Right ventricle myocardium superior (tissue), 1 donor: Measurements from ENCODE around the gene RANBP3. TPM values are rescaled to one million over a fixed set of nuclear protein-coding genes. Genes with fewer than 3 reads are reported as not detected.
"Not testable (repeated sequence)": the region's sequence is repeated elsewhere in the genome, so short reads cannot be mapped to it uniquely, and the experiment has no call there.

Experiments
- ATAC-seq: fragments of 200-7000 bp; cut with Tn5 transposase; one replicate; pipeline ENCODE4 v1.9.1; 2020; ENCODE audit warnings: mild to moderate bottlenecking; ENCODE audit not compliant: poor library complexity
- DNase-seq: peaks from one replicate; pipeline ENCODE4 v3.0.0-alpha.2; 2020
- intact Hi-C: fragments of 100-400 bp; cut with DNase I; formaldehyde crosslinking; loops from one replicate; pipeline ENCODE4 v1.11.2; 2022
- long read RNA-seq: library from polyadenylated mRNA; unstranded; transcript quantifications from one replicate; pipeline ENCODE4 v2.0.0, GENCODE V29; 2021
- total RNA-seq: library from RNA; stranded (reverse); fragmentation: NEBNext Ultra II Directional; extraction: Animal tissue kit (Norgen Biotek cat#: 25700); gene quantifications from one replicate; pipeline ENCODE4 v1.2.1, GENCODE V29; 2021
- donor health status: DM: no; HTN: yes; CAD: no; lungs with severe emphysema.

The RANBP3 gene, protein sequence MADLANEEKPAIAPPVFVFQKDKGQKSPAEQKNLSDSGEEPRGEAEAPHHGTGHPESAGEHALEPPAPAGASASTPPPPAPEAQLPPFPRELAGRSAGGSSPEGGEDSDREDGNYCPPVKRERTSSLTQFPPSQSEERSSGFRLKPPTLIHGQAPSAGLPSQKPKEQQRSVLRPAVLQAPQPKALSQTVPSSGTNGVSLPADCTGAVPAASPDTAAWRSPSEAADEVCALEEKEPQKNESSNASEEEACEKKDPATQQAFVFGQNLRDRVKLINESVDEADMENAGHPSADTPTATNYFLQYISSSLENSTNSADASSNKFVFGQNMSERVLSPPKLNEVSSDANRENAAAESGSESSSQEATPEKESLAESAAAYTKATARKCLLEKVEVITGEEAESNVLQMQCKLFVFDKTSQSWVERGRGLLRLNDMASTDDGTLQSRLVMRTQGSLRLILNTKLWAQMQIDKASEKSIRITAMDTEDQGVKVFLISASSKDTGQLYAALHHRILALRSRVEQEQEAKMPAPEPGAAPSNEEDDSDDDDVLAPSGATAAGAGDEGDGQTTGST
- 57.4 TPM for total RNA-seq
- long read RNA-seq, transcript RANBP3-201 (16 exons, 1,762 nt), result major isoform, 28 of 90 reads
- long read RNA-seq, transcript RANBP3-220 (16 exons, 1,783 nt), result minor isoform, 15 of 90 reads
- long read RNA-seq, partial matches to known transcripts, result 27 of 90 reads
- long read RNA-seq, other reads (novel, unspliced or antisense), result 12 of 90 reads

DNA sequence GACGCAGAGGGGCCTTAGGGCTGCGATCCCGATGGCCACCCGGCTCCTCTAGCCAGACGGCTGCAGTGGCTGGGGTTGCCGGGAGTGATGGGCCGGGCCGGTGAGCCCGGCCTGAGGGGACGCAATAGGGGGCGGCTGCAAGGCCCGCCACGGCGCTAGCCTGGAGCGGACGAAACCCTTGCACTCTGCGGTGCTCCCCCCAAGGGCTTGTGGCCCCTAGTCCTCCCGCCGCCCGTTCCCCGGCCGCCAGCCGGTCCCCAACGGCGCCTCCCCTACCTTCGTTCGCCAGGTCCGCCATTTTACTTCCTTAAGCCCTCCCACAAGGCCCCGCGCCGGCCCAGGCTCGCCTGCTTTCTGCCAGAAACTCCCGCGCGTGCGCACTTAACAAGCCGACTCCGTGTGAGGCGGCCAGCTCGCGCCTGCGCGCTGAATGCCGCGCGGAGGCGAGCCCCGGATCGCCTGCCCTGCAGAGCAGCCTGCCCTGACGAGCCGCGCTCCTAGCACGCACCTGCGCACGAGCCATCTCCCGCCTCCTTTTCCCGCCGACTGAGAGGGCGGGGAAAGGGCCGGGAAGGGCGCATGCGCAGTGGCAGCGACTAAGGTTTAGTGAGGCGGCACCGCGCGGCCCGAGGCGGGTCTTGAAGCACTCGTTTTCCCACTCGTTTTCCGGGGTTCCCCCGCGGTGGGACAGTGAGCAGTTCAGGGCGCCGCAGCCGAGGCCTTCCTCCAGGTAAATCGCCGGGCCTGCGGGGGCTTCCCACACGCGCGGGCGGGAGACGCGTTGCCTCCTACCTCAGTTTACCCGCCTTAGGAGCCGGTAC is at the start of gene RANBP3:
RANBP3 (minus strand) TSS at position 356 of the 821 bp plus-strand sequence; CDS start at position 298, 58 bp downstream.
- intact Hi-C loops, result no loop called here
- DNase-seq, result peak; percentile 100
- ATAC-seq, result peak; percentile 98

DNA sequence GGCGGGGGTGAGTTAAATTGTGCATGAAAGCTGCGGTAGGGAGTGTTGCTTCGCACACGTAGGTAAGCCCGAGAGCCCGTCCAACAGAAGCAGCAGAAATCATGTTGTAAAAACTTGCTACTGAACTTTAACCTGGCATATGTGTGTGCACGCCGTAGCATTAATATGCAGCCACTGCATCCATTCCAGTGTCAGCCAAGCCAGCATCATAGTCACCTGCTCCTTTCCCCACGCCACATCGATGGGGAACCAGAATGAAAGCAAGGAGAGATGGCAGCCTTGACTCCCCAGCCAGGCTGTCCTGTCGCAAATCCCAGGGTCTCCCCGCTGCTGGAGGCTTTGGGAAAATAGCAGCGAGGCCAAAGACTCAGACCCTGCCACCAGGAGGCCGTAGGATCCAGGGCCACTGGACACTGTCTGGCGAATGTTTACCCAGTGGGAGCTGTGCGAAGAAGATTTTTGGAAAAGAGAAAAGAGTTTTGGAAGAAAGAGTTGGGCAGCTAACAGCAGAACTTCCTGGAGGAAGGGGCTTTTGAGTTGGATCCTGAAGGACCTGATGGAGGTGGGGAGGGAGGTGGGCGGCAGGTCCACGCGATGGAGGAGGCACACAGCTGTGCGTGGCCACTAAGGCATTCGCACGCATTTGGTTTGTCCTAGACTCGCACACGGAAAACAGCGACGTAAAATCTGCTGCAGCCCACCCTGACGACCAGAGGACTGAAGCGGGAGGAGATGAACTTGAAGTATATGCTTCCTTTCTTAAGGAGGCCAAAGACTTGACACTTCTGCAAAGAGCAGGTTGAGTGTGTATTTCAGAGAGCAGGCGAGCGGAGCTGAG is 48.7 kb upstream of the RANBP3 start:
- ATAC-seq (no peak), DNase-seq (no peak)
- intact Hi-C loops, result loop anchor here (10.0 kb wide), 1 partner anchor 252 kb away; no protein-coding TSS in a partner anchor

DNA sequence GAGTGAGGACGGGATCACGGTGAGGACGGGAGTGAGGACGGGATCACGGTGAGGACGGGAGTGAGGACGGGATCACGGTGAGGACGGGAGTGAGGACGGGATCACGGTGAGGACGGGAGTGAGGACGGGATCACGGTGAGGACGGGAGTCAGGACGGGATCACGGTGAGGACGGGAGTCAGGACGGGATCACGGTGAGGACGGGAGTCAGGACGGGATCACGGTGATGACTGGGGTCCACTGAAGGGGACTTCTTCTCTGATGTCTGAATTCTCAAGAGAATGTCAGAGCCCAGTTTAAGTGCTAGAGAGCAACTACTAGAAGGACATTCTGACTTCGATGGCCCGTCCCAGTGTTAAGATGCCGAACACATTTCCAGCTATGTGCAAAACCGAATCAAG is 46.8 kb upstream of the RANBP3 start:
- not testable (repeated sequence) for ATAC-seq, DNase-seq
- intact Hi-C loops, result loop anchor here (10.0 kb wide), 1 partner anchor 250 kb away; no protein-coding TSS in a partner anchor

DNA sequence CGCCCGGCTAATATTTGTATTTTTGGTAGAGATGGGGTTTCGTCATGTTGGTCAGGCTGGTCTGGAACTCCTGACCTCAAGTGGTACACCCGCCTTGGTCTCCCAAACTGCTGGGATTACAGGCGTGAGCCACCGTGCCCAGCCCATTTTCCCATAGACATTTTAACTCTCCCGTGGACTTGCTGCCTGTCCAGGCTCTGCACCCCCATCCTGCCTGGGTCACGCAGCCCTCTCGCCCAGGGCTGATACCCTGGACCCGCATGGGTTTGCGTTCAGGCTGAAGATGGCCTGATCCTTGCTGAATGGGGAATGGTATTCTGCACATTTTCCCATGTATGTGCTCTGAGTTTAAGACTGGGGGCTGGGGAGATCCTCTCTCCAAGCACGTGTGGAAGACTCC is 46.0 kb upstream of the RANBP3 start:
- DNase-seq (no peak), ATAC-seq (no peak)
- intact Hi-C loops, result loop anchor here (2.0 to 10.0 kb wide), 2 partner anchors 37 to 249 kb away; no protein-coding TSS in a partner anchor

DNA sequence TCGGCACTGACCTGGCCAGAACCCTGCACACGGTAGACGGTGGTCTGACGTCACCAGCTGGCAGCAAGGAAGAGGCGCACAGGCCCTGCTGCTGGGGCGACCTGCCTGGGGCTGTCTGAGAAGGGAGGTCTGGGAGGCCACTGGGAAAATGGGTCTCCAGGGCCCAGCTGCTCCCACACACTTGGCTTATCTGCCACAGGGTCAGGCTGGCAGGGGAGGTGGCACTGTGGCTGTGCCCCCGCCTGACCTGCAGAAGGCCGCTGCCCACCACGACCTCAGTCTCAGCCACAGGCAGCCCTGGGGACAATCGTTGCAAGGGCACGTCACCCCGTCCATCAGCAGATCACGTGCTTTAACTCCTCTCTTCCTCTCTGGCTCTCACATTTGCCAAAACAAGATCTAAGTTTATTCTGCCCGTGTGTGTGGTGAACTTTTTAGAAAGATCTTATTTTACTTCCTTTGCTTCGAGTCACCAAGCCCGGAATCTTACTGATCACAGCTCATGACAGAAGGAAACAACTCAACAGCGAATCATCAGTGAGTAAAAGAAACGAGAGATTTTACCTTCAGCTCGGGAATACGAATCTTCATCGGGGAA is 45.2 kb upstream of the RANBP3 start:
- DNase-seq (no peak), ATAC-seq (peak; percentile 18)
- intact Hi-C loops, result loop anchor here (2.0 to 10.0 kb wide), 2 partner anchors 36 to 248 kb away; no protein-coding TSS in a partner anchor

DNA sequence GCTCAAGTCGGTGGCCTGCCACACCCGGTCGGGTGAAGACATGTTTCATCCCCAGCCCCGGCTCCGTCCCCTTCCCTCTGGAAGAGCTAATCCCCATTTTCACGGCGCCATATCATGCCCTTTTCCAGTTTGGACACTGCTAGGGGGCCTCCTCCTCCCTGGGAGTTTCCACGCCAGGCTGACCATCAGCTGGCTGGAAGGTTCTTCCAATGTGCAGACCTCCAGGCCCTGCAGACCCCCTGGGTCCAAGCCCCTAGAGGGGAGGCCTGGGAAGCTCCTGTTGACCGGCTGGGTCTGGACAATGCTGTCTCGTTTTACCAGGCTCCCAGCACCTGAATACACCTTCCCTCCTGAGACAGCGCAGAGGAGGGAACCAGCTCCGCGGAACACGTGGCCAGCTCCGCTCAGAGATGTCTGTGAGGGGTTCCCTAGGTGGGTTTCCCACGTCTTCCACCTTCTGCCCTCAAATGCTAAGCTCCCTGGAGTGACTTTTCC is 44.7 kb upstream of the RANBP3 start:
- ATAC-seq (peak; percentile 7), DNase-seq (no peak)
- intact Hi-C loops, result loop anchor here (2.0 to 10.0 kb wide), 2 partner anchors 36 to 248 kb away; no protein-coding TSS in a partner anchor

DNA sequence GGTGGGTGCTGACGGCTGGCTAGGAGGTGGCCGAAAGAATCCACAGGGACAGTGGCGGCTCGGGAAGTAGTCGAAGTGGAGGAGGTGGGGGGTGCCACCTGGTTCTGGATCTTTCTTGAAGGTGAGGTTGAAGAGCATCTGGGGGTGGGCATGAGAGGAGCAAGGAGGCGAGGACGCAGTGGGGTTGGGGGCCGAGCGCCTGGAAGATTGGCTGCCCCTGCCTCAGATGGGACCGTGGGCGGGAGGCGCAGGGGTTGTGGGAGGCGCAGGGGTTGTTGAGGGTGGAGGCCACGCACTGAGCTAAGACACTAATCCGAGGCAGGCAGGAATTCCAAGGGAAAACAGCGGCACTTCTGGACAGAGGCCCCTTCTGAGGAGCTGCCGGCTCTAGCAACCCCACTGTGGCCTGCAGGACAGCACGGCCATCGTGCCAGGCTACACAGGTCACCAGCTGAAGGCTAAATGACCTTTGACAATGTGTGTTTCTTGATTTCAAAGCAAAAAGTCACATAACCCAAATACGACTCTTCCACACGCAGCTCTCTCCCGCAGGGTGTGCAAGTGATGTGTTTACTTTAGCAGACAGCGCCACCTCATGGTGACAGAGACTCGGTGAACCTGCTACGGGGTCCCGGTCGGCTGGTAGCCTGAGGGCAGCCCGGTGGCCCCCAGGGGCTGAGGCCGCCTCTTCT is 44.1 kb upstream of the RANBP3 start:
- intact Hi-C loops, result loop anchor here (2.0 to 10.0 kb wide), 2 partner anchors 35 to 247 kb away; no protein-coding TSS in a partner anchor
- ATAC-seq, result peak; percentile 95
- peak; percentile 79 for DNase-seq

DNA sequence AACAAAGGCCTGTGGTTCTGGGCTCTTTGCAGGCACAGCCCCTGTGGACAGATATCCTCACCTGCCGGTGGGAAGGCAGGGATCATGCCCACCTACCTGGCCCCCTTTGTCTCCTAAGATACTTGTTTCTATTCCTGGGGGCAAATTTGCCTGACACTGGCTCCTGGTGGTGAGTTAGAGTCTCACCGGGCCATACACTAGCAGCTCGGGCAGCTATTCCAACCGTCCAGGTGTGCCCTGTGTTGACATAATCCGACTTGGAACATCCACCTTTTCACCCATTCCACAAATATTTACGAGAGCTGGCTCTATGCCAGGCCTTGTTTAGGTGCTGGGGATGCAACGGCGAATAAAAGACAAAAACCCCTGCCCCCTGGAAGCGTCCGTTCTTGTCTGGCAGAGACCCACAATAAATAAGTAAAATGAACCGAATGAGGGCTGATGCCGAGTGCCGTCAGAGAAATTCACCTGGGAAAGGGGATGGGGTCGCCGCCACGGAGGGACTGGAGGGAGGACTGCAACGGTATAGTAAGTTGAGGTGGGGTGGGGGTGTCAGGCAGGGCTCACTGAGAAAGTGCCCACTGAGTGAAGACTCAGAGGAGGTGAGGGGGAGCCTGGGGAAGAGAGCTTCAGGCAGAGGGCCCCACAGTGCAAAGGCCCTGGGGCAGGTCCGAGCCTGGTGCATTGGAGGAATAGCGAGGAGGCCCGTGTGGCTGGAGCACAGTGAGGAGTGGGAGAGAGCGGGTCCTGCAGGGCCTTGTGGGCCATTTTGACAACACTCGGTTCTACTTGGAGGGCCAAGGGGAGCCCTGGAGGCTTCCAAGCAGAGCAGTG is 43.2 kb upstream of the RANBP3 start:
- DNase-seq (no peak), ATAC-seq (no peak)
- intact Hi-C loops, result loop anchor here (10.0 kb wide), 1 partner anchor 246 kb away; no protein-coding TSS in a partner anchor

DNA sequence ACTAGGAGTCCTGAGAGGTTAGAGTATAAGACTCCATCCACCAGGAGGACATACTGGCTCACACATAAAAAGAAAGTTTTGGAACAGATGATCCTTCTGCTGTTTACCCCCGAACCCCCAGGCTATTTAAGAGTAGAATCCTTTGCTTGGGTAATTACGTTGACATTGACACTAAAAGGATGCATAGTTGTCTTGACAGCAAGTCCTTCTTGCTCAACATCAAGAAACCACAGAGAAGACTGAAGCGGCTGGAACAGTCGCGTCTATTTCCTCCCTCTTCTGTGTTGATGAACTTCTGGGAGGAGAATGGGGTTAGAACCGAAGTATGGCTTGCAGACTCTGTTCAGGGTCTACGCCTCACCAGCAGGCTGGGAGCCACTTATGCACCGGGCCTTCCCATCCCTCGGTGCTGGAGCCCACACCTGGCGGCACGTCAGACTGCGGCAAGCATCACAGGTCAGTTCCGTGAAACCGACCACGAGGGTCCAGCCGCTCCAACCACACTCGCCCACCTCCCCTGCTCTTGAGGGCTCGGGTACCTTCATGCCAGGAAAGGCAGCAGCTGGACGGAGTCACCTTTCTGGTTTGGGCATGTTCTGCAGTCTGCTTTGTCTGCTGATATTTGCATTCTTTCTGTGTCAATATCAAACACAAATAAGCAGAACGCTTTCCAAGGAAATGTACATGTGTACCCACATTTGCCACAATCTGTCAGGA is 42.4 kb upstream of the RANBP3 start:
- ATAC-seq, result no peak
- intact Hi-C loops, result loop anchor here (10.0 kb wide), 1 partner anchor 246 kb away; no protein-coding TSS in a partner anchor

DNA sequence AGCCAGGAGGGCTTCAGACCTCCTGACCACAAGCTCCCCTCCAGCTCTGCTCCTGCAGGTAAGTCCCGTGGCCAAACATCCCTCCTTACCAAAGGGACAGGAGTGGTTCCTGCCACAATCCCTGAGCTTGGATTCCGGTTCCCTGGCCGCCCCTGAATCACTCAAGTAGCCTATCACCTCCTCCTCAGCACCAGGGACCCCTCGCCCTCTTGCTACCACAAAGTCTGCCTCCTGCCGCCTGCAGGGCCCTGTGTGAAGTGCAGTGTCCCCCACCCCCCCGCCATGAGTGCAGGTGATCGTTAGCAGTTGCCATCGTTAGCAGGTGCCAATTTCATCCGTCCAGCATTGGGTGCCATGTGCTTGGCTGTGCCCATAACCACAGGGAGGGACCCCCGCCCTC is 40.8 kb upstream of the RANBP3 start:
- DNase-seq (no peak), ATAC-seq (no peak)
- intact Hi-C loops, result no loop called here

More for the DNA sequence above, 42.4 kb upstream of the RANBP3 start:
- DNase-seq, result no peak

DNA sequence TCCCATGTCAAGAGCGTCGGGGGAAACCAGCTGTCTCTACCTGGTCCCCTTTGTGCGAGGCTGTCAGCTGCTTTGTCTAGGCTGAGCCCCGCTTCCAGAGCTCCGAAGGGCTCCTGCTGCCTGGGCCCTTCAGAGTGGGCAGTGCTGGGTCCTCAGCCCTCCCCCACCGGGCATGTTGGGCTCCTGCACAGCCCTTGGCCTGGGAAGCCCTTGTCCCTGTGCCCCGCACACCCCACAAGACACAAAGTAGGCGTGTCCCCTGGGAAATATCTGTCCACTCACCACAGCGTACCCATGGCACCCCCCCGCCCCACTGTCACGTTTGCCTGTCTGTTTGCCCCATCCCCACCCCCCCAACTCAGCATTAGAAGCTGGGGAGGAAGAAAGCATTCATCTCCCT is 39.6 kb upstream of the RANBP3 start:
- intact Hi-C loops, result no loop called here
- DNase-seq, result peak; percentile 13
- ATAC-seq, result no peak

DNA sequence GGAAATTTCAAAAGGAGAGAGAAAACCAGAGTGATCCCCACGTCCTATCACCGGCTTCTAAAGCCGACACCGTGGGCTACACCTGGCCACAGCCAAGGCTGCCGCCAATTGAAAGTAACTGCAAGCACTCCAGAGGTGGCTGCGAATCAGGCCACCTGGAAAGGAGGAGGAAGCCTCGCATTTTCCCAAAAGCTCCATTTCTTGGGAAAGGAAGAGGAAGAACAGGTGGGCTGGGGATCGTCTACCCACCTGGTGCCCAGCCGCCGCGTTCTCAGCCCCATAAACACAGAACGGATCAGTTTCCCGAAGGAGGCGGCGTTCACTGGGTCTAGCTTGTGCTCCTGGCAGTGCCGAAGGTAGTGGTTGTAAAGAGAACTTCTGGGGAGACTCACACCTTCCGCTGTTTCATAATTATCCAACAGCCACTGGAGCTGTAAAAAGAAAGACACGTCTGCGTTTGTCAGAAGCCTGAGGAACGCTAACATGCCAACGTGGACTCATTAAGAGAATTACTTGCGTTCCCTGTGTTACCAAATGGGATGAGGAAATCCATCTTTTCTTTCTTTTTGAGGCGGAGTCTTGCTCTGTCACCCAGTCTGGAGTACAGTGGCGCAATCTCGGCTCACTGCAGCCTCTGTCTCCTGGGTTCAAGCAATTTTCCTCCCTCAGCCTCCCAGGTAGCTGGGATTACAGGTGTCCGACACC is 38.1 kb upstream of the RANBP3 start:
- DNase-seq (no peak), ATAC-seq (no peak)
- intact Hi-C loops, result no loop called here

DNA sequence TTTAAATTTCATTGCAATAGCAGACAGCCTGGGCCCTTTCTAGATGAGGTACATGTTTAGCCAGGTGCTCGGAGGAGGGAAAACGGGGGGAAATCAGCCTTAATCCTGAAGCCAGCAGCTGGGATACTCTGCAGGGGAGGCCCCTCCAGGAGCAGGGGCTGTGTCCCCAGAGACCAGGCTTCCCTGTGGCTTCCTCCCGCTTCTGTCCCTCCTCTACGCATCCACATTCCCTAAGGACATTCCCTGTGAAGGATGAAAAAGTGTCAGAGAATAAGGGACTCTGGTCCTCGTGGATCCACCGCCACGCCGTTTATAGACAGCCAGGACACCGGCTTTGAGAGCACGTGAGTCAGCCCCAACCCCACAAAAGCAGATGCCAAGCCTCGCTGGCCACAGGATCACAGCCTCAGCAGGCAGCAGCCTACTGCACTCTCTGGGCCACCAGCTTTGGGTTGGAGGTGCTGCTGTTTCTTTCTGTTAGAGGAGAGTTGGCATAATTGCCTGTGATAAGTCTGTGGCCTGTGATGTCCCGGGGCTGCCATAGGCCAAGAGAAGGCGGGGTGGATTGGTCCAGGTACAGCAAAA is 36.7 kb upstream of the RANBP3 start:
- intact Hi-C loops, result no loop called here

More for the DNA sequence above, 36.7 kb upstream of the RANBP3 start:
- DNase-seq, result peak; percentile 12
- ATAC-seq, result no peak
